ENCODE results near the gene OR4D6. TPM values are rescaled to one million over a fixed set of nuclear protein-coding genes. Genes with fewer than 3 reads are reported as not detected.

OR4D6 gene
- total RNA-seq: not detected in 2 replicates

DNA sequence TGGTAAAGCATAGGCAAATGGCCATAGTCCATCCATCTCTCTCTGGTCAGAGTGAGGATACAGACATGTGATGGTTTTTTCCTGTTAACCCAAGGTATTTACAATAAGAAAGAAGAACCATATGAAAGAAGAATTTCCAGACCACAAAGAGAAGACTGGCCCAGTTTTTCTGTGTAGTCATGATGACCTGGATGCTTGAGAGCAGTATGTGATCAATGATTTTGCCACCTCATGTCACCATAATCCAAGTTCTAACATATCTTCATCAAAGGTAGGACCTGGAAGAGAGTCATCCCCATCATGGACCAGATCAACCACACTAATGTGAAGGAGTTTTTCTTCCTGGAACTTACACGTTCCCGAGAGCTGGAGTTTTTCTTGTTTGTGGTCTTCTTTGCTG is at the start of gene OR4D6:
Gene OR4D6 (plus strand): TSS at position 301 of the 400 bp plus-strand sequence. CDS start 0 bp downstream, at position 301.

GRCh38 chr11:59426361-59427067 is 30.2 kb upstream of the OR4D6 start, which contains the start of gene OR5A2:
TSS of gene OR5A2 (minus strand) at chr11:59426413. CDS start at chr11:59422953, 3,460 bp downstream.

GRCh38 chr11:59436169-59436568 is 20.6 kb upstream of the OR4D6 start, which contains the start of gene OR5A1:
TSS of gene OR5A1 (plus strand) at chr11:59436469. CDS start at chr11:59443169, 6,700 bp downstream.

GRCh38 chr11:59473015-59473414 is 16.3 kb downstream of the OR4D6 start, which contains the start of gene OR4D10:
TSS of gene OR4D10 (plus strand) at chr11:59473315. CDS start at chr11:59477430, 4,115 bp downstream.

DNA sequence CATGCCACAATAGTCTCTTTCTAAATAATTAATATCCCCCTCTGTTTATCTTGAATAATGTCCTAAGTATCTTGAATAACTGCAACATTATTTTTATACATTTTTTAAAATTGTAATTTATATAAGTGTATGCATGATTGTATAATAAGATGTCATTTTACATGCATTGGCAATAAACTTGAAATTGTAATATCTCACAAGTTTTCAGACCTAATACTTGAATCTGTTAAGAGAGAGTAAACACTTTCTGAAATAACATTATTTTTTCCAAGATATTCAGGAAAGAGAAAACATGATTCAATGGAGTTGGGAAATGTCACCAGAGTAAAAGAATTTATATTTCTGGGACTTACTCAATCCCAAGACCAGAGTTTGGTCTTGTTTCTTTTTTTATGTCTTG is 46.5 kb downstream of the OR4D6 start, which contains the start of gene OR4D11:
Gene OR4D11 (plus strand): TSS at position 301 of the 400 bp plus-strand sequence. CDS start 0 bp downstream, at position 301.

Other genes starting within 250 kb of the OR4D6 start
- gene MPEG1, start 244.0 kb upstream of the OR4D6 start, total RNA-seq: not detected in 2 replicates
- not detected in 2 replicates for gene OR5AN1, start 98.1 kb upstream of the OR4D6 start, total RNA-seq
- not detected in 2 replicates for gene OR5A2, start 30.5 kb upstream of the OR4D6 start, total RNA-seq
- not detected in 2 replicates for gene OR5A1, start 20.5 kb upstream of the OR4D6 start, total RNA-seq
- not detected in 2 replicates for gene OR4D10, start 16.4 kb downstream of the OR4D6 start, total RNA-seq
- not detected in 2 replicates for gene OR4D11, start 46.6 kb downstream of the OR4D6 start, total RNA-seq
- not detected in 2 replicates for gene OR4D9, start 54.6 kb downstream of the OR4D6 start, total RNA-seq
- gene OSBP, start 158.8 kb downstream of the OR4D6 start, total RNA-seq: 12.9 and 14.5 TPM in 2 replicates
- gene PATL1, start 212.1 kb downstream of the OR4D6 start, total RNA-seq: 6.4 and 8.9 TPM in 2 replicates